ENCODE data around the gene C6. TPM values are rescaled to one million over a fixed set of nuclear protein-coding genes. Genes with fewer than 3 reads are reported as not detected.
A peak's percentile ranks its signal among the peaks of the same experiment; 100 is the strongest.

The C6 gene
- total and polyA plus RNA-seq, 4 donors, result 125 to 916 (median 269) TPM

GRCh38 chr5:41203033-41203432, 10.3 kb downstream of the C6 start:
- H3K27me3 ChIP-seq (ENCODE audit: control insufficient read depth in 4 of 4, insufficient read depth in 4 of 4, low read length in 3 of 4), result no peaks in the 10 kb centered on the region
- peak overlapping the region in 1 of 2 donors; percentile 20 for H3K27ac ChIP-seq (ENCODE audit: low read depth in 1 of 2, low read length in 2 of 2)
- H3K36me3 ChIP-seq (ENCODE audit: control insufficient read depth in 4 of 4, insufficient read depth in 3 of 4, low read depth in 1 of 4, low read length in 3 of 4), result peaks cover 3 to 44% (median 24%) of the 10 kb centered on the region in 4 donors
- no peak overlapping the region for H3K4me3 ChIP-seq (ENCODE audit: low read depth in 1 of 3, low read length in 3 of 3)
- H3K9ac ChIP-seq (ENCODE audit: low read depth in 1 of 2, low read length in 2 of 2), result no peak overlapping the region
- peaks cover 0 to 6% (median 0%) of the 10 kb centered on the region in 4 donors for H3K9me3 ChIP-seq (ENCODE audit: control insufficient read depth in 4 of 4, low read length in 3 of 4)
- H3K4me1 ChIP-seq (ENCODE audit: control insufficient read depth in 4 of 4, insufficient read depth in 4 of 4, low read length in 3 of 4), result peaks cover 11 to 45% (median 29%) of the 10 kb centered on the region in 4 donors
- no peak for DNase-seq (ENCODE audit: low spot score)
- 92% methylated on average over 2 of the region's 2 CpGs for WGBS
- TF ChIP-seq CTCF (IDR thresholded peaks at IDR 0.05; ENCODE audit: low read depth, low read length, missing input control), result no peak
- no peak for TF ChIP-seq TAF1 (conservative IDR thresholded peaks at IDR 0.05)
- no peak for TF ChIP-seq REST (IDR thresholded peaks at IDR 0.05)
- TF ChIP-seq GABPA (IDR thresholded peaks at IDR 0.05 in 1 of 2, conservative IDR thresholded peaks at IDR 0.05 in 1 of 2), result no peak
- no peak for TF ChIP-seq ZBTB33 (IDR thresholded peaks at IDR 0.05)
- no peak for TF ChIP-seq RXRA (IDR thresholded peaks at IDR 0.05)
- no peak for TF ChIP-seq HNF4G (IDR thresholded peaks at IDR 0.05)
- no peak for TF ChIP-seq SP1 (IDR thresholded peaks at IDR 0.05)
- no peak for TF ChIP-seq FOXA2 (IDR thresholded peaks at IDR 0.05)
- no peak for TF ChIP-seq FOXA1 (IDR thresholded peaks at IDR 0.05)
- TF ChIP-seq HNF4A (conservative IDR thresholded peaks at IDR 0.05), result no peak
- TF ChIP-seq MAX (IDR thresholded peaks at IDR 0.05), result no peak
- no peak for TF ChIP-seq JUND (IDR thresholded peaks at IDR 0.05)
- no peak for TF ChIP-seq RAD21 (IDR thresholded peaks at IDR 0.05)
- TF ChIP-seq NR2F2 (IDR thresholded peaks at IDR 0.05), result no peak

GRCh38 chr5:41201082-41201772, 12.1 kb downstream of the C6 start:
- Histone ChIP-seq H3K27ac (ENCODE audit: low read depth in 1 of 2, low read length in 2 of 2) (peak overlapping the region; percentile 75 to 78), H3K9me3 (ENCODE audit: control insufficient read depth in 4 of 4, low read length in 3 of 4) (peaks cover 0 to 6% (median 0%) of the 10 kb centered on the region in 4 donors), H3K4me1 (ENCODE audit: control insufficient read depth in 4 of 4, insufficient read depth in 4 of 4, low read length in 3 of 4) (peaks cover 11 to 46% (median 30%) of the 10 kb centered on the region in 4 donors), H3K9ac (ENCODE audit: low read depth in 1 of 2, low read length in 2 of 2) (peak overlapping the region in 1 of 2 donors; percentile 27), H3K4me3 (ENCODE audit: low read depth in 1 of 3, low read length in 3 of 3) (no peak overlapping the region), H3K36me3 (ENCODE audit: control insufficient read depth in 4 of 4, insufficient read depth in 3 of 4, low read depth in 1 of 4, low read length in 3 of 4) (peaks cover 3 to 54% (median 30%) of the 10 kb centered on the region in 4 donors), H3K27me3 (ENCODE audit: control insufficient read depth in 4 of 4, insufficient read depth in 4 of 4, low read length in 3 of 4) (no peaks in the 10 kb centered on the region)
- TF ChIP-seq NR2F2 (IDR thresholded peaks at IDR 0.05), result no peak
- peak; percentile 30 to 52 for TF ChIP-seq HNF4A (conservative IDR thresholded peaks at IDR 0.05)
- 29% methylated on average over 1 of the region's 1 CpG for WGBS
- DNase-seq (ENCODE audit: low spot score), result no peak
